Stimulated activated CD4-positive, alpha-beta T cell treated with anti-CD3 and anti-CD28 coated beads, Interleukin-12 subunit alpha, Interleukin-12 subunit beta, amount 100 ng/mL, for 24 hours (primary cell): ENCODE data around the gene CDH4.
"Not testable (repeated sequence)": the region's sequence is repeated elsewhere in the genome, so short reads cannot be mapped to it uniquely, and the experiment has no call there.

ENCODE experiments used
- DNase-seq, 2 experiments: peaks; one replicate each; pipeline ENCODE4 v3.0.0-alpha.2; 2020; ENCODE audit warnings: low read depth in 2 of 2

CDH4 gene

DNA sequence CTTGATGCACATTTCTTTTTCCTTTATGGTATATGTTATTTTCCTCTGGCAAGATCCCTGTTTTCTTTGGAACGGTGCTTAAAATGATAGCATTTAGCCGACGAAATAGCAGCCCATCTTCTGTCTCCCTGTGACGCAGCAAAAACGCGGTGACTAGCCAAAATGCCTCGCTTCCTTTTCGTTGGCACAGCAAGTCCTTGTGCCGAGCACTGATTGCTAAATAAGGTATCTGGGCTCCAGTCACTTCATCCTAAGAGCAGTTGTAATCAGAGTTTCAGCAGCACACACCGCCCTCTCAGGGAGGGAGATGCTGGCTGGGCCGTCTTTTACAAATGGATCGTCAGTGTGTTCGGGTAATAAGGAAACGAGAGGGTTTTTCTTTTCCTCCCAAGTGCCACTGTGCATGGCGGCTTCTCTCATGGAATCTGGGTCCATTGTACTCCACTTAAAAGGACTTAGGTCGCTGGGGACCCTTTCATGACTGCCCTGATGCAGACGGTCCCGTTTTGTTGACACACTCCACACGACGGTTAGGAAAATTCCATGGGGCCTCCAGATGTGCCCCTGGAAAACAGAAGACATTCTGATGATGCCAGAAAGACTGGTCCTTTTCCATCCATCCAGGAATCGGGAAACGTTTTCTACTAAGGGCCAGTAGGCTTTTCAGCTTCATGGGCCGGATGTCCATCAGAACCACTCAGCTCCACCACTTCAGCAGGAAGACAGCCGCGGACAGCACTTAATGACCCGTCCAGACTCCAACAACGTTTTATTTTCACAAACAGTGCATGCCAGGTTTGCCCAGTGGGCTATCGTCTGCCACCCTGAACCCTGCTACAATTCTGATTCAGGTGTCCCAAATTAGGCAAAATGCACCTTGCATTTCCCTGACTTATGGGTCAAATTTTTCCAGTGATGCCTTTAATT lies 185.5 kb downstream of the CDH4 start:
- no peak for DNase-seq

DNA sequence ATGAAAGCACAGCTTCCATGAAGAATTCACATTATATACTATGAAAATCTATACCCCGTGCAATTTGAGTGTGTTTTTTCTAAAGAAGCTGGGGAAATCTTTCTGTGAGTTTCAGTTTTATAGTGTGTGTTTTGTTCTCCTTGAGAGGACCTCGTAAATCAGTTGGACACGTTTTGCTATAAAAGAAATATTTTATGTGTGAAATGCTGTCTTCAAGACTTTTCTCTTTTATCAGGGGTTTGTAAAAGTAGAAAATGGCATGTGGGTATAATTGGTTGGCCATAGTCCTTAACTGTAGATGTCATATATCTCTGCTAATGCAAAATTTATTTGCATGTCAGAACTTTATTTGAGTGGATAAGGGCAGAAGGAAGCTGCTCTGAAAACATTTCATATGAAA lies 186.2 kb downstream of the CDH4 start:
- DNase-seq: no peak

DNA sequence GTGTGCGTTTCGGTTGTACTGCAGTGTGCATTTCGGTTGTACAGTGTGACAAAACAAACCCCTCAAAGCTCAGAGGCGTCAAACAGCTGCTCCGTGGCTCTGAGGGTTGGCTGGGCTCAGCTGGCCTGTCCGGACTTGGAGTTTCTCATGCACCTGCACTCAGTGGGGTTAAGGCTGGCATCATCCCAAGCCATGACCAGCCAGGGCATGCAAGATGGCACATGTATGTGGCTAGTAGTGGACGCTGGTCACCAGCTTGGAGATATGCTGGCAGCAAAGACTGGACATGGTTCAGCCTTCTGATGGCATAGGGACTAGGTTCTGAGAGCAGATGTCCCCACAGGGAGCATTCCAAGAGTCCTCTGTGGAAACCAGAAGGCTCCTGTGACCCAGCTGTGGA lies 187.2 kb downstream of the CDH4 start:
- DNase-seq: no peak

DNA sequence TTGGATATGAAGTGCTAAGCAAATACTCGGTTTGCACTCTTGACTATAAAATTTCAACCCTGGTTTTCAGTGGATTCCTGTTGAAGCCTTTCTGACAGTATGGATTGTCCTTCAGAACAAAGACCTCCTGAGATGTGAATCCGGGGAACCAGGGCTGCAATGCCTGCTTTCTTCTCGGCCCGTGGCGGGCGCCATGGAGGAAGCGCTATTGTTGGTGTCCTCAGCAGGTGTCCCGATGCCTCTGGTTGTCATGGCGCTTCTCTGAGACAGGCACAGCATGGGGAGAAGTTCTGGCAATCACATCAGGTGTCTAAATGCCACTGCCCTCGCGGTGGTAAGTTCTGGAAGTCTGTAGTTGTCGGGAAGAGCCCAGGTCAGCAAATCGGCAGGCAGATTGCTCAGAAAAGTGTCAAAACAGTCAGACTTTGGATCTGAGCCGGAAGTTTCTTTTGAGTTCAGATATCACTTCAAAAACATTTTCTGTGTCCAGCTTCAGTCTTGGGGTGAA lies 188.5 kb downstream of the CDH4 start:
- DNase-seq: no peak

DNA sequence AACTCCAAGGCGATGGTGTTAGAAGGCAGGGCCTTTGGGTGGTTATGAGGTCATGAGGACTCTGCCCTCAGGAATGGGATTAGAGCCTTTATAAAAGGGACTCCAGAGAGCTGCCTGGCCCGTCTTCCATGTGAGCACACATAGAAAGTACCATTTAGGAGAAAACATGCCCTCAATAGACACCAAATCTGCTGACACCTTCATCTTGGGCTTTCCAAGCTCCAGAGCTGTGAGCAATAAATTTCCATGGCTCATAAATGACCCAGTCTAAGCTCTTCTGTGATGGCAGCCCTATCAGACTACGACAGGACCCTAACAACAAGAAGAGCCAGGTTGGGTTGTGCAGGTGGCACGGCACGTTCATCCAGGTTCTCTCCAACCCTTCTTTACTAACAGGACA lies 189.5 kb downstream of the CDH4 start:
- DNase-seq: no peak

DNA sequence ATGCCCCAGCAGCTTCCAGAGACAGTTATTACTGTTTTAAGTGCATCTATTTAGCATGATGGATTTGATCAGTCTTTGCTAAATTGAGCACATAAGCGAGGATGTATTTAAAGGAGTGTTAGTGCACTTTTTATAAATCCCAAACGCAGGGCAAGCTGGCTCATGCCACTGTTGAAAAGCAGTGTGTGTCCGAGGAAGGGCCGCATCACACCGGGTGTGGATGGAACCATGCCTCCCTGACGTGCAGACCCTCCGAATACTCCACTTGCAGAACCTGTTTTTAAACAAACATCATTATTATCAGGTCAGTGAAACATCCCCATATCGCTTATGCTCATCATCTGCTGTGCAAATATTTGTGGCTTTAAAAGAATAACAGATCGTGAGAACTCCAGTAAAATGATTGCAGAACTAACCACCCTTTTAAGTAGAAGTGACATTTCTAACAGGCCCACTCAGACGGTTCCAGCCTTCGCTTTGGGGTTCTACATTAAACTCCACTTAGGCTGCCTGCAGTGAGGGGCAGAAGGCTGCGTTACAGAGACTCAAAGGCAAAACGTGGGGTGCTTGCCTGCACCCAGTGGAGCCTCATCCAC lies 190.1 kb downstream of the CDH4 start:
- no peak for DNase-seq

DNA sequence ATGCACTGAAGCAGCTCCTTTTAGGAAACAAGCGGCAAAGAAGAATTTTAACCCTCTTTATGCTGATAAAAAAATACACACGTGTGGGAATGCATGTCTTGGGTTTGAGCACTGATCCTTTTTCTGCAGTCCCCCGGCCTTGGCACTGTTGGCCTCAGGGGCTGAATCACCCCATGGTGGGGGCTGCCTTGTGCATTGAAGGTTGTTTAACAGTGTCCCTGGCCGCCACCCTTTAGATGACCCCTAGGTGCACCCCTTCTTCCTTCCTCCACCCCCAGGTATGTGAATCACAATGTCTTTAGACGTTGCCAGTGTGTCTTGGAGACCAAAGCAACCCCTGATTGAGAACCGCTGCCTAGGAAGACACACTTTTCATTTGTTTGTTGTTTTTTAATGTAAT lies 190.7 kb downstream of the CDH4 start:
- no peak for DNase-seq

DNA sequence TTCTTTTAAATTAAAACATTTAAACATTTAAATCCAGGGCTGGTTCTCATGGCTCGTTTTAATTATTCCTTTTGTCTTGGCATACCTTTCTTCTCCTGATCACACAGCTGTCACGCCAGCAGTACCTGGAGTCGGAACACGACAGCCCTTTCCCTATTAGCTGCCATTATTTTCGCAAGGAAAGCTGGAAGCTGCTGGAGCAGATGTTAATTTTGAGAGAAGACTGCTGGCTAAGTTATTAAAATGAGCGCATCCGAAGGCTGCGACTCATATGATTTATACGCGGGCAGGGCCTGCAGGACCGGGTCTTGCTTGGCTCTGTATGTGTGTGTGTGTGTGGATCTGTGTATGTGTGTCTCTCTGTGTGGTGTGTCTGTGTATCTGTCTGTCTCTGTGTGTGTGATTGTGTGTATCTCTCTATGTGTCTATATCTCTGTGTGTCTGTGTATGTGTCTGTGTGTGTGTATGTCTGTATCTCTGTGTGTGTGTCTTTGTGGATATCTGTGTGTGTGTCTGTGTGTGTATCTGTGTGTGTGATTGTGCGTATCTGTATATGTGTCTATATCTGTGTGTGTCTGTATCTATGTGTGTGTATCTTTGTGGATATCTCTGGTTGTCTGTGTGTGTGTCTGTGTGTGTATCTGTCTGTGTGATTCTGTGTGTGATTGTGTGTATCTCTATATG lies 191.5 kb downstream of the CDH4 start:
- DNase-seq: no peak

DNA sequence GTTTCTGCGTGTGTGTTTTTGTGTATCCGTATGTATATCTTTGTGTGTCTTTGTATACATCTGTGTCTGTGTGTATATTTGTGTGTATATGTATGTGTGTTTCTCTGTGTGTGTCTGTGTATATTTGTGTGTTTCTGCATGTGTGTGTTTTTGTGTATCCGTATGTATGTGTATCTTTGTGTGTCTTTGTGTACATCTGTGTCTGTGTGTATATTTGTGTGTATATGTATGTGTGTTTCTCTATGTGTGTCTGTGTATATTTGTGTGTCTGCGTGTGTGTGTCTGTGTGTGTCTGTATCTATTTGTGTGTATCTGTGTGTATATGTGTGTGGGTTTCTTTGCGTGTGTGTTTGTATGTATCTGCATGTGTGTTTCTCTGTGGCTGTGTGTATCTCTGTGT lies 192.6 kb downstream of the CDH4 start:
- DNase-seq: no peak

DNA sequence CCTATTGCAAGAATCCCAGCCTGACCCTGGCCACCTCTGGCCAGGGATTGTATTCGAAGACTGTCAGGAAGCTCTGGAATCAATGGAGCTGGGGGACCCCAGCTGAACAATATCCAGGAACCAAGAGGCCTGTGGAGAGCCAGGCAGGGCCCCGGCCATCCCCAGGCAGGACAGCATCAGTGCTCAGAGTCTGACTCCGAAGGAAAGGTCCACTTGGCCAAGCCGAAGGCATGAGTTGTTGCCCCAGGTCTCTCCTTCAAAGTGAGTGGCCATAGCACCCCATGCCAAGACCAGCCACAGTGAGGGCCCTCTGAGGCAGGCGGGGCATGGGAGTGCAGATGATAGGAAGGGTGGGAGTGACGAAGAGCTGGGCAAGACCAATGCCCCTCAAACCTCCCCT lies 193.1 kb downstream of the CDH4 start:
- no peak for DNase-seq

DNA sequence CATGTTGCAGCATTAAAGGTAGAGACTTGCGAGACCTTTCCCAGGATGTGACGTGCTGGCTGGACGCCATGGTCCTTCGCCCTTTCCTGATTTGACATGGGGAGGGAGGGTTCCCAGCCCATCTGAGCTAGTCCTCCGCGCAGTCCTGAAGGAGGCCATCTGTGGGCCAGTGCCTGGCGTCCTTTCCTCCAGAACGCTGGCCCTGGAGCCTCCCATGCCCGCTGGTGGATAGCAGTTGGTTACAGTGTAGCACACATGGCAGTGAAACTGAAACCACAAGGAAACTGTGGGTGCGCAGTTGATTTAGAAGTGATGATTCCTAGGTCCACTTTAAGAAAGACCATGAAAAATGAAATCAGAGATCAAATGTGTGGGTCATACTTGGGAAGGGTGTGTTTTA lies 193.7 kb downstream of the CDH4 start:
- DNase-seq: no peak

DNA sequence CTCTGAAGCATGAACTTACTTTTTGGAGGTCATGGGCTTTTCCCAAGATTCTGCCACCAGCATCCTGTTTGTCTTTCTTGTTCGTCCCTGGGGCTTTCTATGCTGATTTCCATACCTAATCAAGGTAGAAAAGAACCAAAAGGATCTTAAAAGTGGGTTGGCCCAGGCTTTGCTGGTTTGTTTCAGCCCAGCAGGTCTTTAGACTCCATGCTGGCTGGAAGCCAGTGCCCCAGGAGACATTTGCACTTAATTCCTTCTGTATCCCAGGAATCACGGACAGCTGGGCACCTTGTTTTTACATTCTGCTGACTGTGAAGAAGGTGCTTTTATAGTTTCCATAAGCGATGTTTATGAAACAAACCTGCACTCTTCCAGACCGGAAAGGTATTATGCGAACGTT lies 195.9 kb downstream of the CDH4 start:
- DNase-seq: no peak

DNA sequence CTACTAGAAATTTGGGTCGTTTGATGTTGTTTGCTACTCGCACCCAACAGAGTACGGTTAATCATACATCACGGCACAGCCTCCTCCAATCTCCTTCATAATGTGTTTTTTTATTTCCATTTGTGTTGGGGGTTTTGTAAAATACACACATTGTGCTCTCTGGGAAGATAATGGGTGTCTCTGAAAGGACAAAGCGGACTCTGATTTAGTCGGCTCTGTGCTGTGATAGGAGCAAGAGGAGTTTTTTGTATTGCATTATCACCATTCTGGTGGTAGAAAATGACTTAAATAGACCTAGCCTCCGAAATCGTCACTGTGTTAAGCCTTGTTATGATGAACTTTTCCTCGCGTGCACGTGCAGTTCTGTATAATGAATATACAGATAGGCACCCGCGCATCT lies 196.3 kb downstream of the CDH4 start:
- no peak for DNase-seq

DNA sequence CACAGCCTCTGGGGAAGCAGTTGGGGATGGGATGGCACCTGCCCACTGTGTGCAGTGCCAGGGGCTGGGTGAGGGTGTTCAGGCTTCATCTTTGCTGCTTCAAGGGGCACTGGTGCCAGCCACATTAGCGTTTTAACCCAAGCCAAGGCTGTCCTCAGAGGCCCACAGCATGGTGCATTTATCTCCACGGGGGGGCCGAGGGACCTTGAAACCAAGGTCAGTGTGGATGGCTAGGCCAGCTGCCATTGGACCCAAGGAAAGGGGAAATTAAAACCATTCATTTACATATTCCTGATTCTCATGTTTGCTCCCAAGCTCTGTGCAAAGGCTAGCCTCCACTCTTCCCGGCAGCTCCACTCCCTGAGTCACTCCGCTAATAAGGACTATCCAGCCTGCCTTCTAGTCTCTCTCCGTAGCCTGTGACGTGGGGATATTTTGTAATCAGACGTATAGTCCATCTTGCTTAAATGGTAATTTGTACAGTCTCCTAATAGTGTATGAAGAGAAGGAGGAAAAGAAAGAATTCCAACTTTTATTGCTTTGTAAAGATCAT lies 197.1 kb downstream of the CDH4 start:
- DNase-seq: no peak

DNA sequence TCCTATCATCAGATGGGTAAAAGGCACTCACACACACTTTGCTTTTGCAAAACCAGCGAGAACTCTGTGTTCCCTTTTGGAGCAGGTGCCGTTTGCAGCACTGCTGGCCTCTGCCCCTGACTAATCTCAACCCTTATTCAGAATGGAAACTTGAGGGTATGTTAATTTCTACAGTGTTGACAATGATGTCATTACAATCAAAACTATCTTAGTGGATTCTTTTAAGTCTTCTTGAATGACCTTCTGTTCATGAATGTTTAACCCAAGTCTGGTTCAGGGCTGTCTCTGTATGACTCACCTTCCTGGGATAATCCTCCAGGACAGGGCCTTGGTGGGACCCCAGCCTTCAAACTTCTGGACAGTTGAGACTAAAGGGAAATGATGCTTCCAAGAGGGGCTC lies 197.9 kb downstream of the CDH4 start:
- no peak for DNase-seq

DNA sequence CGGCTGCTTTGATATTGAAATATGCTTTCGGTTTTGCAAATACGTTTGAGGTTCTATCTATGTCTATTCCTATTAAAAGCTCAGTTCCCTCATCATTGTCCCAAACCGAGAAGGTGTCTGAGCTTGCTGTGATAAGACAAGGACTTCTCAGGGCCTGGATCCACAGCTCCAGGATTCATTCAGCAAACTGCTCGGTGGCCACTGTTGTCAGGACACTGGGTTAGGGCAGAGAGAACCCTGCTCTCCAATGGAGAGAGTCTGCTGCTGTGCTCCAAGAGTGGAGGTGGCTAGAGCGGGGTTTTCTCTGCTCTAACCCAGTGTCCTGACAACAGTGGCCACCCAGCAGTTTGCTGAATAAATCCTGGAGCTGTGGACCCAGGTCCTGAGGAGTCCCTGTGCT lies 198.5 kb downstream of the CDH4 start:
- no peak for DNase-seq

DNA sequence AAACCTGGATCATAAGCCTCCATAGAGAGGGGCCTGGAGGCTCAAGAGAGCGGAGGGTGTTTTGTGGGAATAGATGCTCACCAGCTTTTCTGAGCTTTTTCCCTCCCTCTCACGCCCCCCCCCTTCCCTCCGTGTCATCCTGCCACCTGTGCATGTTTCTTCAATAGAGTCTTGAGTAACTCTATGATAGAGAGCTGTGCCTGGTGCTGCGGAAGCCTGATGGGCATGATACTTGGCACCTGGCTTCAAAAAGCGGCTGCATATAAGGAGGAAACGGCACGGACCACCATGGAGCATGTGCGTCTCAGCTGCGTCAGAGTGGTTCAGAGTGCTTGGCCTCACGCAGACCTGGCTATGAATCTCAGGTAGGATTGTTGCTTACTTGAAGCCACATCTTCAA lies 198.9 kb downstream of the CDH4 start:
- no peak for DNase-seq

DNA sequence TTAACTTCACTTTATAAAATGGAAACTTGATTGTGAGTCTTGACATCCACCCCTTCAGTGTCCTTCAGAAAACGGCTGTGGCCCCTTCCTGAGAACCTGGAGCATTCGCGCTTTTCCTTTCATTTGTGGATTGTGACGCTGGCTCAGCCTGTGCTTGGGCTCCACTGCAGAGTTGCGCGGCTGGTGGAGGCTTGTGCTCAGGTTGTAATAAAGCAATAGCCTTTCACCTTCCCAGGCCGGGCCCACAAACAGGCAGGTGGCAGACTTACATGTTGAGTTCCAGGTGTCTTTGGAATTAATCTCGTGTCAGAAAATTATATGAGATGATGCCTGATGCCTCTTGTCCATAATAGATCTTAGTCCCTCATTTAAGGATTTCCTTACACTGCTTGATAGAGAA lies 199.9 kb downstream of the CDH4 start:
- DNase-seq: no peak

DNA sequence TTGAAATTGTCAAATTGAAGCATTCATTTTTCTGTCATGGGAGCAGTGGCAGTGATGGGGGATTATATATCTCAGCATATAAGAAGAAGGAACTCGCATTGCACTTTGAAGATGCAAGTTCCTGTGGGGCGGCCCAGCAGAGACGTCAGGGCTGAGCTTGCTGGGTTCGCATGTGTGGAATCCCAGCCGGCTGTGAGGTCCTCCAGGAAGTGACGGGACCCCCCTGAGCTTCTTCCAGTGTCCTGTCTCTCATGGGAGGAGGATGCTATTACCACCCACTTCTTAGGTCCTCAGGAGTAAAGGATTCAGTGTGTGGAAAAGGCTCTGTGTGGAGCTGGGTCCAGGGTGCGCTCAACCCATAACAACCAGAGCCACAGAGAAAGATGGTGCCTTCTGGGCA lies 201.2 kb downstream of the CDH4 start:
- DNase-seq: no peak

DNA sequence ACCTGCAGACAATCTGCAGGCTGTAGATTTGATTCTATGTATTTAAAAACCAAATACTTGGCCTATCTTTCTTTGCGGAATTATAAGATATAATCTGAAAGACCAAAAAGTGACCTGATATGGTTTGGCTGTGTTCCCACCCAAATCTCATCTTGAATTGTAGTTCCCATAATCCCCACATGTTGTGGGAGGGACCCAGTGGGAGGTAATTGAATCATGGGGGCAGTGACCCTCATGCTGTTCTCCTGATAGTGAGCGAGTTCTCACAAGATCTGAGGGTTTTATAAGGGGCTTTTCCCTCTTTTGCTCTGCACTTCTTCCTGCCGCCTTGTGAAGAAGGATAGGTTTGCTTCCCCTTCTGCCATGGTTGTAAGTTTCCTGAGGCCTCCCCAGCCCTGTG lies 201.6 kb downstream of the CDH4 start:
- DNase-seq: not testable (repeated sequence)

DNA sequence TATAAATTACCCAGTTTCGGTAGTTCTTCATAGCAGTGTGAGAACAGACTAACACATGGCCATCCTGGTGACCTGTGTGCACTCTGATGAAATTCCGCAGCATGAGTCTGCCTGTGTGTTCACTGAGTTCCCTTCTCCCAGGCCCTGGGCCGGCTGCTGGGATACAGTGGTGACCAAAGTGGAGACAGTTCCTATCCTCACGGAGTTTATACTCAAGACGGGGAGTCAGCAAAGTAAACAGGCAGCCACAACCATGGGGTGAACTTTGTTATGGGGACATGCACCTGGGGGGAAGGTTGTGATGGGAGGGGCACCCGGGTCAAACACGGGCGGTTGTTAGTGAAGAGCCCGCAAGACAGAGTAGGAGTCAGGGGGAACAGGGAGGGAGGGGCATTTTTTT lies 202.0 kb downstream of the CDH4 start:
- DNase-seq: no peak

DNA sequence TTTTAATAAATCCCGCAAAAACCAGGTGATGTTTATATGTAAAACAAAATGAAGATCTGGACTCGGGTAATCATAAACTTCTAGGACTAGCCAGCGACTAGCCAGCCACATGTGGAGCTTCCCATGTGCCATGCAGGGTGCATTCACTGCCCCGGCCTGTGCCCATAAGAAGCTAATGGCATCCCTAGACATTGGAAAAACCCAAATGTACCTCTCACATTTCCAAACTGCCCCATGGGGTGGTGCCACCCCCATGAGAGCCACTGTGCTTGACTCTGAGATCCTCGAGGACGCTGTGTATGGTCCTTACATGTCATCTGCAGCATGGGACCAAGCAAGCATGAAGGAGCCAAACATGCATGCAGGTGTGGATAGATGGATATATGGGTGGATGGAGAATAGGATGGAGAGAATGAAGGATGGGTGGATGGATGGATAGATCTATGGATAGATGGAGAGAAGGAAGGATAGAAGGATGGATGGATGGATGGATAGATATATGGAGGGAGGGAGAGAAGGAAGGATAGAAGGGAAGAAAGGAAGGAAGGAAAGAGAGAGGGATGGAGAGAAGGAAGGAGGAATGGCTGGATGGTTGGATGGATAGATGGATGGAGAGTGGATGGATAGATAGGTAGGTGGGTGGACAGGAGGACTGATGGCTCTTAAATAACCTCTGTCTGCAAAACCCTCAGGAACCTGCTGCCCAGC lies 203.6 kb downstream of the CDH4 start:
- no peak for DNase-seq
